Mesenchymal stem cell (in vitro differentiated cells and primary cell): ENCODE results near the gene CFAP92.

Source experiments
- DNase-seq: peaks from one replicate; pipeline ENCODE4 v3.0.0-alpha.2; 2013
- H2AFZ ChIP-seq: one replicate; pipeline ENCODE4 v1.6.1; 2013; ENCODE audit warnings: low read depth, mild to moderate bottlenecking, control low read depth, inconsistent platforms, low read length, moderate library complexity
- H2AK5ac ChIP-seq: 2 replicates; pipeline ENCODE4 v1.6.1; 2013; ENCODE audit warnings: low read length, moderate library complexity, mild to moderate bottlenecking, inconsistent platforms; ENCODE audit not compliant: severe bottlenecking
- H2BK120ac ChIP-seq: one replicate; pipeline ENCODE4 v1.6.1; 2013; ENCODE audit warnings: low read depth, mild to moderate bottlenecking, inconsistent platforms, low read length, moderate library complexity
- H2BK12ac ChIP-seq, 2 experiments: one replicate each; pipeline ENCODE4 v1.6.1; 2013; ENCODE audit warnings: inconsistent platforms in 2 of 2, low read length in 2 of 2, mild to moderate bottlenecking in 2 of 2, moderate library complexity in 2 of 2, control low read depth in 1 of 2
- H2BK15ac ChIP-seq: one replicate; pipeline ENCODE4 v1.6.1; 2013; ENCODE audit warnings: mild to moderate bottlenecking, low read depth, inconsistent platforms; ENCODE audit not compliant: poor library complexity, severe bottlenecking
- H2BK5ac ChIP-seq: 2 replicates; pipeline ENCODE4 v1.6.1; 2013; ENCODE audit warnings: low read depth, mild to moderate bottlenecking, low read length, control low read depth, inconsistent platforms; ENCODE audit not compliant: poor library complexity, severe bottlenecking
- H3K14ac ChIP-seq, 2 experiments: one replicate each; pipeline ENCODE4 v1.6.1; 2013; ENCODE audit warnings: inconsistent platforms in 2 of 2, low read length in 2 of 2, control low read depth in 1 of 2, mild to moderate bottlenecking in 1 of 2, moderate library complexity in 1 of 2
- H3K18ac ChIP-seq, 2 experiments: one replicate each; pipeline ENCODE4 v1.6.1; 2013; ENCODE audit warnings: inconsistent platforms in 2 of 2, low read length in 2 of 2, control low read depth in 1 of 2, low read depth in 1 of 2, mild to moderate bottlenecking in 1 of 2
- H3K23ac ChIP-seq, 2 experiments: one replicate each; pipeline ENCODE4 v1.6.1; 2013; ENCODE audit warnings: inconsistent platforms in 2 of 2, low read length in 2 of 2, mild to moderate bottlenecking in 2 of 2, moderate library complexity in 2 of 2, control low read depth in 1 of 2
- H3K27ac ChIP-seq: 2 replicates; pipeline ENCODE4 v1.5.1; 2013; ENCODE audit warnings: mild to moderate bottlenecking, moderate library complexity, low read length, control low read depth, inconsistent platforms; ENCODE audit not compliant: poor library complexity, severe bottlenecking
- H3K27me3 ChIP-seq, 2 experiments: 2 replicates each; pipeline versions ENCODE4 v1.6.1 to v1.7.0; 2013; ENCODE audit warnings: low read length in 2 of 2, mild to moderate bottlenecking in 2 of 2, moderate library complexity in 2 of 2, control low read depth in 1 of 2, inconsistent platforms in 1 of 2; ENCODE audit not compliant: control insufficient read depth in 1 of 2, insufficient read depth in 1 of 2
- H3K36me3 ChIP-seq, 2 experiments: 2 replicates each; pipeline versions ENCODE4 v1.6.1 to v1.7.0; 2013; ENCODE audit warnings: low read length in 2 of 2, control low read depth in 1 of 2, inconsistent platforms in 1 of 2, low read depth in 1 of 2, mild to moderate bottlenecking in 1 of 2; ENCODE audit not compliant: insufficient read depth in 2 of 2, control insufficient read depth in 1 of 2
- H3K4ac ChIP-seq, 2 experiments: one replicate each; pipeline ENCODE4 v1.6.1; 2013; ENCODE audit warnings: inconsistent platforms in 2 of 2, low read length in 2 of 2, mild to moderate bottlenecking in 2 of 2, moderate library complexity in 2 of 2, control low read depth in 1 of 2, low read depth in 1 of 2
- H3K4me1 ChIP-seq: 2 replicates; pipeline ENCODE4 v1.6.1; 2013; ENCODE audit warnings: low read depth, low read length, control low read depth; ENCODE audit not compliant: control insufficient read depth, insufficient read depth
- H3K4me2 ChIP-seq: 2 replicates; pipeline ENCODE4 v1.6.1; 2013; ENCODE audit warnings: low read length, mild to moderate bottlenecking, inconsistent platforms; ENCODE audit not compliant: poor library complexity, severe bottlenecking
- H3K4me3 ChIP-seq, 2 experiments: 2 replicates each; pipeline versions ENCODE4 v1.5.1 to v1.7.0; 2013; ENCODE audit warnings: low read length in 2 of 2, mild to moderate bottlenecking in 2 of 2, control low read depth in 1 of 2, low read depth in 1 of 2; ENCODE audit not compliant: insufficient read depth in 1 of 2
- H3K79me1 ChIP-seq: replicated peaks from 2 replicates; pipeline ENCODE4 v1.6.1; 2013; ENCODE audit warnings: mild to moderate bottlenecking, control low read depth, low read length, inconsistent platforms; ENCODE audit not compliant: poor library complexity, severe bottlenecking
- H3K9ac ChIP-seq: 2 replicates; pipeline ENCODE4 v1.7.0; 2013; ENCODE audit warnings: mild to moderate bottlenecking, low read length, moderate library complexity
- H3K9me3 ChIP-seq: 2 replicates; pipeline ENCODE4 v1.7.0; 2013; ENCODE audit warnings: mild to moderate bottlenecking, low read length; ENCODE audit not compliant: control insufficient read depth
- H4K8ac ChIP-seq: one replicate; pipeline ENCODE4 v1.6.1; 2013; ENCODE audit warnings: inconsistent platforms, mild to moderate bottlenecking, low read length, moderate library complexity
- H4K91ac ChIP-seq: one replicate; pipeline ENCODE4 v1.6.1; 2013; ENCODE audit warnings: mild to moderate bottlenecking, low read length, inconsistent platforms
- WGBS: methylation state at CpG from one replicate; pipeline ENCODE4 v1.1.7; 2013; ENCODE audit warnings: mixed read lengths; 5-methylcytosine and 5-hydroxymethylcytosine counted together

CFAP92 gene

DNA sequence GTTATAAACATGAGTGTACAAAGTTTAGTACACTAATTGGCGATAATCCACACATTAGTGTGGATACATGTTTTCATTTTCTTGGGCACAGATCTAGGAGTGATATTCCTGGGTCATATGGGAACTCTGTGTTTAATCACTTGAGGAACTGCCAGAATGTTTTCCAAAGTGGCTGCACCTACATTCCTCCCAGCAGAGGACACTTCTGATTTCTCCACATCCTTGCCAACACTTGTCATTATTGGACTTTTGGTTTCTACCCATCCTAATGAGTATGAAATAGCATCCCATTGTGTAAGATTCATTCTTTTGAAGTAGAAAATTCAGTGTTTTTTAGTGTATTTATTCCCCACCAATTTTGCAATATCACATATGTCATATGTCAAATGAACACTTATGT lies 53.6 kb downstream of the CFAP92 start:
- H4K91ac ChIP-seq = no peak overlapping the region
- no peak overlapping the region for H2BK15ac ChIP-seq
- no peak overlapping the region for H3K18ac ChIP-seq
- DNase-seq = no peak
- H2AK5ac ChIP-seq = no peak overlapping the region
- no peak overlapping the region for H3K4me2 ChIP-seq
- H3K23ac ChIP-seq = no peak overlapping the region
- H2BK120ac ChIP-seq = no peak overlapping the region
- no peak overlapping the region for H3K27ac ChIP-seq
- WGBS = 86% methylated on average over 1 of the region's 1 CpG
- no peak overlapping the region for H2BK5ac ChIP-seq
- H3K4me3 ChIP-seq = no peak overlapping the region
- H3K79me1 ChIP-seq = no peaks in the 10 kb centered on the region
- no peak overlapping the region for H2BK12ac ChIP-seq
- no peak overlapping the region for H4K8ac ChIP-seq
- peaks cover 30 to 49% of the 10 kb centered on the region in 2 experiments for H3K27me3 ChIP-seq
- H2AFZ ChIP-seq = no peak overlapping the region
- no peaks in the 10 kb centered on the region for H3K36me3 ChIP-seq
- no peaks in the 10 kb centered on the region for H3K9me3 ChIP-seq
- H3K4me1 ChIP-seq = no peaks in the 10 kb centered on the region
- H3K4ac ChIP-seq = no peak overlapping the region
- H3K9ac ChIP-seq = no peak overlapping the region
- H3K14ac ChIP-seq = no peak overlapping the region

DNA sequence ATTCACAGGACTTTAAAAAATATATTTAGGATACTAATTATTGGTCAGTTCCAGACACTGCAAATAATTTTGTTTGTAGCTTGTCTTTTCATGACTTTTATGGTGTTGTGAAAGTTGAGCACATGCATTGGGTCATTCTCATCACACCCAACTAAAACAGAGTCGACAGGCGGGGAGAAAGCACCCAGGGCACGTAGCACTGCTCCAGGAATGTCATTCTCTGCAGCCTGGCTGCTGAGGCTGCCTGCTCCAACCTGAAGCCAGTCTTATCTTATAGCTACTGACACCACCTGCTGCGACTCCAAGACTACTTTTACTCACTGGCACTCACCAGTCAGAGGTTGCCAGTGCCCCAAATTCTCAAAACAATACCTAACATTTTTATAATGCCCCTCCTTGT lies 57.5 kb downstream of the CFAP92 start:
- no peak overlapping the region for H3K4me3 ChIP-seq
- H3K36me3 ChIP-seq = no peaks in the 10 kb centered on the region
- no peak overlapping the region for H3K9ac ChIP-seq
- DNase-seq = no peak
- H2BK5ac ChIP-seq = no peak overlapping the region
- H3K4me2 ChIP-seq = no peak overlapping the region
- no peak overlapping the region for H3K14ac ChIP-seq
- no peak overlapping the region for H3K18ac ChIP-seq
- H2BK120ac ChIP-seq = no peak overlapping the region
- no peaks in the 10 kb centered on the region for H3K4me1 ChIP-seq
- H4K91ac ChIP-seq = no peak overlapping the region
- H2AFZ ChIP-seq = no peak overlapping the region
- no peak overlapping the region for H3K23ac ChIP-seq
- H2AK5ac ChIP-seq = no peak overlapping the region
- H3K27ac ChIP-seq = no peak overlapping the region
- H3K79me1 ChIP-seq = no peaks in the 10 kb centered on the region
- no peaks in the 10 kb centered on the region for H3K9me3 ChIP-seq
- no peak overlapping the region for H3K4ac ChIP-seq
- peaks cover 35 to 59% of the 10 kb centered on the region in 2 experiments for H3K27me3 ChIP-seq
- 65% methylated on average over 4 of the region's 4 CpGs for WGBS
- H4K8ac ChIP-seq = no peak overlapping the region
- no peak overlapping the region for H2BK15ac ChIP-seq
- no peak overlapping the region for H2BK12ac ChIP-seq

GRCh38 chr3:128935922-128936321 lies 58.0 kb downstream of the CFAP92 start:
- H3K18ac ChIP-seq = no peak overlapping the region
- no peaks in the 10 kb centered on the region for H3K4me1 ChIP-seq
- no peak overlapping the region for H3K9ac ChIP-seq
- 94% methylated on average over 2 of the region's 2 CpGs for WGBS
- no peak for DNase-seq
- H3K79me1 ChIP-seq = no peaks in the 10 kb centered on the region
- H3K4me2 ChIP-seq = no peak overlapping the region
- H2BK15ac ChIP-seq = no peak overlapping the region
- H3K14ac ChIP-seq = no peak overlapping the region
- H4K91ac ChIP-seq = no peak overlapping the region
- no peak overlapping the region for H3K4me3 ChIP-seq
- H3K4ac ChIP-seq = no peak overlapping the region
- H2BK12ac ChIP-seq = no peak overlapping the region
- no peaks in the 10 kb centered on the region for H3K36me3 ChIP-seq
- H3K27ac ChIP-seq = no peak overlapping the region
- no peak overlapping the region for H3K23ac ChIP-seq
- H2BK120ac ChIP-seq = no peak overlapping the region
- H3K27me3 ChIP-seq = peaks cover 35 to 59% of the 10 kb centered on the region in 2 experiments
- H3K9me3 ChIP-seq = no peaks in the 10 kb centered on the region
- no peak overlapping the region for H2AK5ac ChIP-seq
- no peak overlapping the region for H4K8ac ChIP-seq
- H2BK5ac ChIP-seq = no peak overlapping the region
- no peak overlapping the region for H2AFZ ChIP-seq

- H2BK5ac ChIP-seq = no peak overlapping the region
- no peak for DNase-seq
- H3K79me1 ChIP-seq = no peaks in the 10 kb centered on the region
- H3K27ac ChIP-seq = no peak overlapping the region
- no peak overlapping the region for H3K4me2 ChIP-seq
- no peak overlapping the region for H2BK12ac ChIP-seq
- no peaks in the 10 kb centered on the region for H3K4me1 ChIP-seq
- H4K8ac ChIP-seq = no peak overlapping the region
- no peak overlapping the region for H3K9ac ChIP-seq
- peak overlapping the region in 1 of 2 experiments; percentile 53 for H3K23ac ChIP-seq
- no peak overlapping the region for H3K14ac ChIP-seq
- H2AK5ac ChIP-seq = no peak overlapping the region
- peaks cover 3% of the 10 kb centered on the region for H3K9me3 ChIP-seq
- H4K91ac ChIP-seq = no peak overlapping the region
- H2BK15ac ChIP-seq = no peak overlapping the region
- H3K27me3 ChIP-seq = peaks cover 27 to 47% of the 10 kb centered on the region in 2 experiments
- H2AFZ ChIP-seq = no peak overlapping the region
- no peak overlapping the region for H3K4ac ChIP-seq
- no peak overlapping the region for H3K4me3 ChIP-seq
- 82% methylated on average over 2 of the region's 2 CpGs for WGBS
- H3K18ac ChIP-seq = no peak overlapping the region
- H2BK120ac ChIP-seq = no peak overlapping the region
- no peaks in the 10 kb centered on the region for H3K36me3 ChIP-seq
Measured at GRCh38 chr3:128933922-128934253, 60.0 kb downstream of the CFAP92 start.
